Lower lobe of right lung (tissue), 2 donors: Measurements from ENCODE around the gene HPCAL1. TPM values are rescaled to one million over a fixed set of nuclear protein-coding genes. Genes with fewer than 3 reads are reported as not detected.
A peak's percentile ranks its signal among the peaks of the same experiment; 100 is the strongest.

ENCODE experiments used
- ATAC-seq, 2 donors: fragments of 200-7000 bp; cut with Tn5 transposase; one replicate each; pipeline ENCODE4 v1.9.1; 2020 to 2022; ENCODE audit warnings: mild to moderate bottlenecking in 2 of 2, moderate library complexity in 2 of 2
- DNase-seq: peaks from one replicate; pipeline ENCODE4 v3.0.0-alpha.2; 2020
- H3K27ac ChIP-seq: fragments of 200-600 bp; one replicate; pipeline ENCODE4 v1.8.0; 2022
- H3K27me3 ChIP-seq: fragments of 200-600 bp; one replicate; pipeline ENCODE4 v1.8.0; 2022; ENCODE audit warnings: low read depth
- H3K36me3 ChIP-seq: fragments of 200-600 bp; one replicate; pipeline ENCODE4 v1.8.0; 2022; ENCODE audit warnings: mild to moderate bottlenecking
- H3K4me1 ChIP-seq: fragments of 200-600 bp; one replicate; pipeline ENCODE4 v1.8.0; 2022
- H3K4me3 ChIP-seq: fragments of 200-600 bp; one replicate; pipeline ENCODE4 v1.8.0; 2022; ENCODE audit warnings: mild to moderate bottlenecking
- H3K9me3 ChIP-seq: fragments of 200-600 bp; one replicate; pipeline ENCODE4 v1.8.0; 2022
- intact Hi-C: fragments of 100-400 bp; cut with DNase I; formaldehyde crosslinking; loops from one replicate; pipeline ENCODE4 v1.11.0; 2022
- total RNA-seq: library from RNA; stranded (reverse); fragmentation: NEBNext Ultra II Directional; extraction: Animal tissue kit (Norgen Biotek cat#: 25700); gene quantifications from one replicate; pipeline ENCODE4 v1.2.1, GENCODE V29; 2021
- TF ChIP-seq, protein P1 (sequence below): fragments of 200-600 bp; IDR thresholded peaks from one replicate; pipeline ENCODE4 v1.8.0; 2022; ENCODE audit warnings: antibody characterized with exemption, mild to moderate bottlenecking
- donor health status: DM: no; HTN: yes; CAD: no; lungs with severe emphysema.

Gene HPCAL1
- total RNA-seq, 1 donor from 2014 or later: 132 TPM

GRCh38 chr2:10279946-10280463 is 22.7 kb upstream of the HPCAL1 start:
- no peak overlapping the region for H3K27ac ChIP-seq
- no peaks in the 10 kb centered on the region for H3K27me3 ChIP-seq
- no peak overlapping the region for H3K4me3 ChIP-seq
- H3K36me3 ChIP-seq: no peaks in the 10 kb centered on the region
- TF ChIP-seq, protein P1, sequence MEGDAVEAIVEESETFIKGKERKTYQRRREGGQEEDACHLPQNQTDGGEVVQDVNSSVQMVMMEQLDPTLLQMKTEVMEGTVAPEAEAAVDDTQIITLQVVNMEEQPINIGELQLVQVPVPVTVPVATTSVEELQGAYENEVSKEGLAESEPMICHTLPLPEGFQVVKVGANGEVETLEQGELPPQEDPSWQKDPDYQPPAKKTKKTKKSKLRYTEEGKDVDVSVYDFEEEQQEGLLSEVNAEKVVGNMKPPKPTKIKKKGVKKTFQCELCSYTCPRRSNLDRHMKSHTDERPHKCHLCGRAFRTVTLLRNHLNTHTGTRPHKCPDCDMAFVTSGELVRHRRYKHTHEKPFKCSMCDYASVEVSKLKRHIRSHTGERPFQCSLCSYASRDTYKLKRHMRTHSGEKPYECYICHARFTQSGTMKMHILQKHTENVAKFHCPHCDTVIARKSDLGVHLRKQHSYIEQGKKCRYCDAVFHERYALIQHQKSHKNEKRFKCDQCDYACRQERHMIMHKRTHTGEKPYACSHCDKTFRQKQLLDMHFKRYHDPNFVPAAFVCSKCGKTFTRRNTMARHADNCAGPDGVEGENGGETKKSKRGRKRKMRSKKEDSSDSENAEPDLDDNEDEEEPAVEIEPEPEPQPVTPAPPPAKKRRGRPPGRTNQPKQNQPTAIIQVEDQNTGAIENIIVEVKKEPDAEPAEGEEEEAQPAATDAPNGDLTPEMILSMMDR: no peak
- no peak for DNase-seq
- peaks cover 29% of the 10 kb centered on the region for H3K4me1 ChIP-seq
- intact Hi-C loops: no loop called here
- no peak for ATAC-seq
- H3K9me3 ChIP-seq: no peaks in the 10 kb centered on the region

GRCh38 chr2:10281891-10282290 is 20.8 kb upstream of the HPCAL1 start:
- ATAC-seq (no peak), DNase-seq (no peak)
- Histone ChIP-seq H3K36me3 (no peaks in the 10 kb centered on the region), H3K27me3 (no peaks in the 10 kb centered on the region), H3K9me3 (no peaks in the 10 kb centered on the region), H3K27ac (no peak overlapping the region), H3K4me1 (peaks cover 48% of the 10 kb centered on the region), H3K4me3 (no peak overlapping the region)
- intact Hi-C loops: no loop called here
- TF ChIP-seq, protein P1: no peak

DNA sequence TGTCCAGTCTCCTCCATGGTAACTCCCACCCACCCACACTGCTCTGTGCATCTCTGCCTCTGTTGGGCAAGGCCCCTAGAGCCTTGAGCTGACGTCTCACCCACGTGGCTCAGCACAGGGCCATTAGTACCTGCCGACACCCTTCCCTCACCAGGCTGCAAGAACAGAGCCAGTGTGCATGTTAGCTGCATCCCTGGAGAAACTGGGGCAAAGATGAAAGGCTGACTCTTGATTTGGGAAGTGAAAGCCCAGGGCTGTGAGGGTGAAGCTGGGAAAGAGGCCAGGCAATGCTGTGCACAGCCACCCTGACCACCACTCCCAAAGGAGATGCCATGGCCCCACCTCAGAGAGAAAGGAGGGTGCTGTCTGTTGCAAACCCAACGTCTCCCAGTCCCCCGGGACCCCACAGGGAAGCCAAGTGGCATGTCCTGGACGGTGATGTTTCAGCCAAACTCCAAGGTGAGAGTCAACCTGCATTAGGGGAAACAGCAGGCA is 20.0 kb upstream of the HPCAL1 start:
- H3K27ac ChIP-seq: peak overlapping the region; percentile 25
- peaks cover 47% of the 10 kb centered on the region for H3K4me1 ChIP-seq
- no peak overlapping the region for H3K4me3 ChIP-seq
- ATAC-seq (no peak), DNase-seq (peak; percentile 43)
- no peaks in the 10 kb centered on the region for H3K9me3 ChIP-seq
- TF ChIP-seq, protein P1: no peak
- H3K36me3 ChIP-seq: no peaks in the 10 kb centered on the region
- intact Hi-C loops: no loop called here
- H3K27me3 ChIP-seq: no peaks in the 10 kb centered on the region

DNA sequence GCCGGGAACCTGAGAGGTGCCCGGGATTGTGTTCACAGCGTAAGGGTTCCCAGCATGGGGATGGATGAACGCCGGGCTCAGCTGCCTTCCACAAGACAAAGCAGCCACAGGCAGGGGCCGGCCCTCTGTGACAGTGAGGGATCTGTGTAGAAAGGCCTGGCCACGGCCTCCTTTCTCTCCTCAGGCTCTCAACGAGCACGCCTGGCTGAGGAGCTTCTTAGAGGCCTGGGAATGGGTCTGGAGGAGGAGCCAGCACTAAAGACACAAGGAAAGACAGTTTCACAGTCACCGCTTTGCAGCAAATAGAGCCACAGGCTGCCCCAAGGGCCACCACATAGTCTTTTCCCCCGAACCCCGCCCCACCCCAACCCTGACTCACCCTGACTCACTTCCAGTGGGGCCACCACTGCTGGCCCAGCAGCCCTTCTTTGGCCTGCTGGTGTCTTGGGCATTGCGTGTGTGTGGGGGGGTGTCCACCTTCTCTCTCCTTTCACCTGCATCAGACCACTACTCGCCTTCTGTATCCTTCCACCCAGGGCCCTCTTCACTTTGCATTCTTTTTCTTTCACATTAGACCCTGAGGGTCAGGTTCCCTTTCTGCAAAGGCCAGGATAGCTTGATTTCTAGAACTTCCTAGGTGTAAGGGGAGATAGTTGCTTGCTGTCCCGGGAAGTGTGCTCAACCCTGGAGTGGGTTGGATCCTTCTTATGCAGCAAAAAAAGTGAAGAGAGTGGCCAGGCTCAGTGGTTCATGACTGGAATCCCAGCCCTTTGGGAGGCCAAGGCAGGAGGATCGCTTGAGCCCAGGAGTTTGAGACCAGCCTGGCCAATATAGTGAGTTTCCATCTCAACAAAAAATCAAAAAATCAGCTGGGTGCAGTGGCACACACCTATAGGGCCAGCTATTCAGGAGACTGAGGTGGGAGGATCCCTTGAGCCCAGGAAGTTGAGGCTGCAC is 19.3 kb upstream of the HPCAL1 start:
- peak; percentile 3 to 23 for ATAC-seq

DNA sequence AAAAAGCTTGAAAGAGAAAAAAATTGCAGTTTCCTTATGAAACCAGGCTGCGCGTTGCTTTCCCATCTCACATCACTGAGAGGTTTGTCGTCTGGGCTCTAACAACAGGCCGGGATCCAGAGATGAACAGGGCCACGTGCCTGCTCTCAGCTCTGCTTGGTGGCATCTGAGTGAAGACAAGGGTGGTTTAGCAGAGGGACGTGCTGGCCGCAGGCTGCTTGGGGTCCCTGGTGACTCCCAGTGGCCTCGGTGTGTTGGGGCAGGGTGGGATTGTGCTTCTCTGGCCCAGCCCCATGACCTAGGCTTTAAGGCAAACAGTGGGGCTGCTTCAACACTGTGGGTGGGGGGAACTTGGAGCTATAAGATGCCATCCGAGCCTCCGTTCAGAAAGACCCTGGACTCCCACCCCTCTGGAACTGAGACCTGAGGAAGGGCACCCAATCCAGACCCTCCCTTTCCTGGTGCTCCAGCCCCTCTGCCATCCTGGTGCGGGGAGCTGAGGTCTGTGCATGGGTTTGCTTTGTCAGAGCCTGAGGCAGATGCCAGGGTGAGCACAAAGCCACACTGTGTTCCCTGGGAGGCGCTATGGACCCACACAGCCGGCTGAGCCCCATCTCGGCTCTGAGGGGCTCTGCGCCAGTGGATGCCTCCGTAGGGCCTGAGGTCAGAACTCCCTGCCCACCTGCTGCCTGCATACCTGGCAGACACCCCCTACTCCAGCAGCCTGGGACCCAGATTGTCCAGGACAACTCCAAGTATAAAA is 18.4 kb upstream of the HPCAL1 start:
- H3K4me1 ChIP-seq: peaks cover 32% of the 10 kb centered on the region
- ATAC-seq: no peak
- no peak overlapping the region for H3K27ac ChIP-seq
- TF ChIP-seq, protein P1: no peak
- H3K27me3 ChIP-seq: no peaks in the 10 kb centered on the region
- H3K9me3 ChIP-seq: no peaks in the 10 kb centered on the region
- no peak overlapping the region for H3K4me3 ChIP-seq
- DNase-seq: peak; percentile 44
- intact Hi-C loops: no loop called here
- no peaks in the 10 kb centered on the region for H3K36me3 ChIP-seq

More for the DNA sequence above, 19.3 kb upstream of the HPCAL1 start:
- Histone ChIP-seq H3K4me3 (no peak overlapping the region), H3K36me3 (no peaks in the 10 kb centered on the region), H3K27me3 (no peaks in the 10 kb centered on the region), H3K9me3 (no peaks in the 10 kb centered on the region), H3K27ac (peak overlapping the region; percentile 25), H3K4me1 (peaks cover 40% of the 10 kb centered on the region)
- TF ChIP-seq, protein P1: no peak
- peak; percentile 51 for DNase-seq
- intact Hi-C loops: no loop called here
